ENCODE measurements around the gene TMEM88.
"Not testable (repeated sequence)": the region's sequence is repeated elsewhere in the genome, so short reads cannot be mapped to it uniquely, and the experiment has no call there.

The TMEM88 gene

DNA sequence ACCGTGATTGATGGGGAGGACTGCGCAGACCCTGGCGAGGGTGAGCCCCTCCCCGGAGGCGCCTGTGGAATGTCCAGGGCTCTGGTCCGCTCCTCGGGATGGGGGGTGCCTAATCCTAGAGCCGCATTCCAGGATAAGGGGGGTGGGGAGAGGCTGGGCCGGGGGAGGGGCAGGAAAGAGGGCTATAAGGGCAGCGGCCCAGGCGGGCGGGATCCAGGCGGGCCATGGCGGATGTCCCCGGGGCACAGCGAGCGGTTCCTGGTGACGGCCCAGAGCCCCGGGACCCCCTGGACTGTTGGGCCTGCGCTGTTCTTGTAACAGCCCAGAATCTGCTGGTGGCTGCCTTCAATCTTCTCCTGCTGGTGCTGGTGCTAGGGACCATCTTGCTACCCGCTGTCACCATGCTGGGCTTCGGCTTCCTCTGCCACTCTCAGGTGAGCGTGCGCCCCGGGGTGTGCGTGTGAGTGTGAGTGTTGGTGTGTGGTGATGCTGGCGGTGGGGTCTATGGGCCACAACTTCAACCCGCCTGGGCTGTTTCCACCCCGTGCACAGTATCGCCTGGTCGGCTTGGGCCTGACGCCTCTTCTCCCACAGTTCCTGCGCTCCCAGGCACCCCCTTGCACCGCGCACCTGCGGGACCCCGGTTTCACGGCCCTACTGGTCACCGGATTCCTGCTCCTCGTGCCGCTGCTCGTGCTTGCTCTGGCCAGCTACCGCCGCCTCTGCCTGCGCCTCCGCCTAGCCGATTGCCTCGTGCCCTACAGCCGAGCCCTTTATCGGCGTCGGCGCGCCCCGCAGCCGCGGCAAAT, at the start of gene TMEM88:
TSS of gene TMEM88 (plus strand) at position 216 of the 809 bp plus-strand sequence. CDS start at position 225, 9 bp downstream.
- no peak for DNase-seq

GRCh38 chr17:7806587-7806986, 48.3 kb upstream of the TMEM88 start:
- DNase-seq = no peak

DNA sequence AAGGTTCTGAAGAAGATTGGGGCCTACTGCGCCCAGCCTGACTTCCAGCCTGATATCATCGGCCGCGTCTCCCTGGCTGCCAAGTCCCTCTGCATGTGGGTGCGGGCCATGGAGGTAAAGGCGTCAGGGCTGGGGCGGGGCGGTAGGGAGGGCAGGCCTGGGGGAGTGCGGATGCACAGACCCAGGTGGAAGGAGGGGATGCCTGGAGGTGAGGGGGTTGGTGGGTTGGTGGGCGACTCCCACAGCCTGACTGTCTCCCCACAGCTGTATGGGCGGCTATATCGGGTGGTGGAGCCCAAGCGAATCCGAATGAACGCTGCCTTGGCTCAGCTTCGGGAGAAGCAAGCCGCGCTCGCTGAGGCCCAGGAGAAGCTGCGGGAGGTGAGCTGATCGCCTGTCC, 47.7 kb upstream of the TMEM88 start:
- no peak for DNase-seq

DNA sequence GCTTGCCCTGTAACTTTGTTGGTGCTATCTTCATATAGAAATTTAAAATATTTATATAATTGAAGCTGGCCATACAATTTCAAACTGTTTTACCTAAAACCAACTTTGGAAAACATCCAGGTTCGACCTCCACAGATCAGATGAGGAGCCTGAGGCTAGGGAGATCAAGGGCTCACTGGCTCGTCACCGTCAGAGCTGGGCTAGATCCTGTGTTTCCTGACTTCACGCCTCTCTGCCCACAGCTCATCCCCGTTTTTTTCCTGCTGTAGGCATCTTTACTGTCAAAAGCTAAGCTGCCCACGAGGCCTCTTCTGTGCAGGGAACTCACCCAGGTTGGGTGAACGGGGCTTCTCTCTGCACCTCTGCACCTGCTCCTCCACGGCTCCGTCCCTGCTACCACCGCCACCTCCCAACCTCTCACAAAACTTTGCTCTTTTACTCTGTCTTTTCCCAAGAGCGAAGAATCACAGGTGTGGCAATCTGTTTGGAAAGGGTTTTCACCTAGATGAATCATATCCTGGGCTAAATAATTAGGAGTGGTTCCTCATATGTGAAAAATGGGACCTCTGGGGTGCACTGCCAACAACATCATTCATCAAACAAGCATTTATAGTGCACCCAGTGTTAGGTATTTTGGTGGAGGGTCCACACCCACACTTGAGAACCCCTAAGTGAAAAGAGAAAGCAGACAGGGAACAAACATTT, 45.6 kb upstream of the TMEM88 start:
- no peak for DNase-seq

DNA sequence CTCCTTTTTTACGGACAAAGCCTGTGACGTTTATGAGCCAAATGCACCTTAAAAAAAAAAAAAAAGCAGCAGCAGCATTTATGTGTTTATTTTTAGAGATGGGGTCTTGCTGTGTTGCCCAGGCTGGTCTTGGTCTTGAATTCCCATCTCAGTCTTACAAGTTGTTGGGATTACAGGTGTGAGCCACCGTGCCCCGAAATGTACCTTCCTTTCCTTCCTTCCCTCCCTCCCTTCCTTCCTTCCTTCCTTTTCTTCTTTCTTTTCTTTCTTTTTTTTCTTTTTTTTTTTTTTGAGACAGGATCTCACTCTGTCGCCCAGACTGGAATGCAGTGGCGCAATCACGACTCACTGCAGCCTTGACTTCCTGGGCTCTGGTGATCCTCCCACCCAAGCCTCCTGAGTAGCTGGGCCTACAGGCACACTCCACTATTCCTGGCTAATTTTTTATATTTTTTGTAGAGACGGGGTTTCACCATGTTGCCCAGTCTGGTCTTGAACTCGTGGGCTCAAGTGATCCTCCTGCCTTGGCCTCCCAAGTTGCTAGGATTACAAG, 45.0 kb upstream of the TMEM88 start:
- DNase-seq = not testable (repeated sequence)

- DNase-seq = no peak
Measured at GRCh38 chr17:7811251-7811650, 43.6 kb upstream of the TMEM88 start.

DNA sequence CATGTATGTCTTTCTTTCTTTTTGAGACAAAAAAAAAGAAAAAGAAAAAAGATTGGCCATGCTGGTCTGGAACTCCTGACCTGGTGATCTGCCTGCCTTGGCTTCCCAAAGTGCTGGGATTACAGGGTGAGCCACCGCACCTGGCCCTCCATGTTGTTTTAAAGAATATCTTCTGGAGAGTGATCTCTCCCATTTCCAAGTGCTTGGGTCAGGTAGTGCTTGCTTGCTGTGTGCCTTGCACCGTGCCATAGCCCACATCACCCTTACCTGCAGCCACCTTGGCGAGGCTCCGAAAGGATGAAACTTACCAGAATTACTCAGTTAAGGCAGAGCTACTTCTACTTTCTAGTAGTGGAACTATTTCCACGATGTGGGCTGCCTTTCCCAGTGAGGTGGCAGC, 39.9 kb upstream of the TMEM88 start:
- no peak for DNase-seq

- DNase-seq = no peak
Measured at GRCh38 chr17:7816926-7817642, 37.8 kb upstream of the TMEM88 start.

DNA sequence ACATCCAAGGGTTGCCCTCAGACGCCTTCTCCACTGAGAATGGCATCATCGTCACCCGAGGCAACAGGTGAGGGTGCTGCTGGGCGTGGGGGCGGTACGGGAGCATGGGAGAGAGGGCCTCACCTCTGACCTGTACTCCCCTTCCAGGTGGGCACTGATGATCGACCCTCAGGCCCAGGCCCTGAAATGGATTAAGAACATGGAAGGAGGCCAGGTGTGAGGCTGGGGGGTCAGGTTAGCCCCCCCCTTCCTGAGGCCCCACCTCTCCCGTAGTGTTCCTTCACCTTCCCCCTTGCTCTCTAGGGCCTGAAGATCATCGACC, 37.3 kb upstream of the TMEM88 start:
- DNase-seq = no peak

DNA sequence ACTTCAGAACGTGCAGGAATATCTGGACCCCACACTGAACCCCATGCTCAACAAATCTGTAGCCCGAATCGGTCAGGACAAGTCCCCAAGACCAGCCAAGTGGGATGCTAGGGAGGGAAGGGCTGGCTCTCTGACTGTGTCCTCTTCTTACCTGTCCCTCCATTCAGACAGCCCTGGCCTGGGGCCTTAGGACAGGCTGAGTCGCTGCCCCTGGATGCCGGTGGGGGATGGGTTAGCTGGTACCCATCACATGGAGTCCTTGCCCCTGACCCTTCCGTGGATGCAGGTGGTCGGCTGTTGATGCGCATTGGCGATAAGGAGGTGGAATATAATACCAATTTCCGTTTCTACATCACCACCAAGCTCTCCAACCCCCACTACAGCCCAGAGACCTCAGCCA, 36.8 kb upstream of the TMEM88 start:
- DNase-seq = no peak

GRCh38 chr17:7818746-7819645, 35.9 kb upstream of the TMEM88 start:
- DNase-seq = no peak

DNA sequence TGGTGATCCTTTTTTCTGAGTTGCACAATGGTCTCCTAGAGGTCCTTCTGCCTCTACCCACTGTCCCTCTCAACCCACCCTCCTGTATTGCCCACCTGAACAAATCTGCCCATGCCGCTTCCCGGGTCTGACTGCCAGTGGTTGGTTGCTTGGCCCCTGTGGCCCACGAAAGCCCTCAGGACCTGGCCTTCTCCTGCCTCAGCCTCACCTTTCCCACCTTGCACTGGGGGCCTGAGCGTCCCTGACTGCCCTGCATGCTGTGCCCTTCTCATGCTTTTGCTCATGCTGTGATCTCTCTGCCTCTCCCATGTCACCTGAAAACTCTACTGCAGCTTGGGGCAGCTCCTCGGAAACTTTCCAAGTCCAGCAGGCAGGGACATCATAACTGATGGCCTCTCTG, 34.6 kb upstream of the TMEM88 start:
- no peak for DNase-seq

DNA sequence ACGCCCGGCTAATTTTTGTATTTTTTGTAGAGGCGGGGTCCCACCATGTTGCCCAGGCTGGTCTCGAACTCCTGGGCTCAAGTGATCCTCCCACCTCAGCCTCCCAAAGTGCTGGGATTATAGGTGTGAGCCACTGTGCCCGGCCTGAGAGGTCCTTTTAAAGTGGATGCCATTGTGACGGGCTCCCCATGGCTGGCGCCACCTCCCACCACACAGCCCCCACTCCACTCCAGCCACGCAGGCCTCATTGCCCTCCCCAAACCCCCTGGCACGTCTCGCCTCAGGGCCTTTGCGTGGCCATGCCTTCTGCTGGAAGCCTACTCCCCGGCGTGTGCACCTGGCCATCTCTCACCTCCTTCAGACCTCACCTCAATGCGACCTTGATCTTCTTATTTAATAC, 32.7 kb upstream of the TMEM88 start:
- no peak for DNase-seq

DNA sequence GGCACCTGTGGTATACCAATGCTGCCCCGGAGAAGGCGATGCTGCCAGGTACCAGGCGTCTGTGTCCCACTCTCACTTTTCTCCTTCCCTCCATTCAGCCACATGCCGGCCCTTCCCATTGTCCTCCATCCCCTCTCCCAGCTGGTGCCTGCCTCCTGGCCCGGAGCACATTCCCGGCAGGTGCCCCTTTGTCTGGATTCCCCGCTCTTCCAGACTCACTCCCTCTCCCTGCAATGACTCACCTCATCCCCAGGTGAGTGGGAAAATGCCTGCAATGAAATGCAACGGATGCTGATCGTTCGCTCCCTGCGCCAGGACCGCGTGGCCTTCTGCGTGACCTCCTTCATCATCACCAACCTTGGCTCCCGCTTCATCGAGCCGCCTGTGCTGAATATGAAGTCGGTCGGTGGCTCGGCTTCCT, 31.3 kb upstream of the TMEM88 start:
- no peak for DNase-seq

DNA sequence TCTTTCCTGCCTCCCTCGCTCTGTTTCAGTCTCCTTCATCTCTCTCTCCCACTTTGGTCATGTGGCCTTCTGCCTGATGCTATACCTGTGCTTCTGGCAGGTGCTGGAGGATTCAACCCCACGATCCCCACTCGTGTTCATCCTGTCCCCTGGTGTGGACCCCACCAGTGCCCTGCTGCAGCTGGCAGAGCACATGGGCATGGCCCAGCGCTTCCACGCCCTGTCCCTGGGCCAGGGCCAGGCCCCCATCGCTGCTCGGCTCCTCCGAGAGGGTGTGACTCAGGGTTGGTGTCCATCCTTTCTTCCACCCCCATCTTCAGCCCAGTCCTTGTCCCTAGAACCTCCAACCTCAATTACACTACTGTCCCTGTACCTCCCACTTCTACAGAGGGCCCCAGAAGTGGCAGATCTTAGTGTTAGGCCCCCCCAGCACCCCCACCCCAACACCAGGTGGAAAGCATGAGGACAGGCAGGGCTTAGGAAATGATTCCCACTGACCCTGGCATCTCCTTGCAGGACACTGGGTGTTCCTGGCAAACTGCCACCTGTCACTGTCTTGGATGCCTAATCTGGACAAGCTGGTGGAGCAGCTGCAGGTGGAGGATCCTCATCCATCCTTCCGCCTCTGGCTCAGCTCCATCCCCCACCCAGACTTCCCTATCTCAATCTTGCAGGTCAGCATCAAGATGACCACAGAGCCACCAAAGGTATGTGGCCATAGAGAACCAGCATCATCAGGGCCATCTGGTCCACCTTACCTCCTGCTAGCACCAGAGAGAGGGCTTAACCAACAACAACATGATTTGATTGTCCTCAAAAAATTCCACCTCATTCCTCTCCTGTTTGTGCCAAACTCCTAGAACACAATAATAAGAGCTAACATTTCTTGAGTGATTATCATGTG, 30.6 kb upstream of the TMEM88 start:
- no peak for DNase-seq

- DNase-seq = no peak
Measured at GRCh38 chr17:7825206-7825990, 29.5 kb upstream of the TMEM88 start.

GRCh38 chr17:7830616-7831015, 24.2 kb upstream of the TMEM88 start:
- no peak for DNase-seq

GRCh38 chr17:7831233-7831632, 23.6 kb upstream of the TMEM88 start:
- no peak for DNase-seq

- no peak for DNase-seq
Measured at GRCh38 chr17:7832431-7832830, 22.4 kb upstream of the TMEM88 start.

DNA sequence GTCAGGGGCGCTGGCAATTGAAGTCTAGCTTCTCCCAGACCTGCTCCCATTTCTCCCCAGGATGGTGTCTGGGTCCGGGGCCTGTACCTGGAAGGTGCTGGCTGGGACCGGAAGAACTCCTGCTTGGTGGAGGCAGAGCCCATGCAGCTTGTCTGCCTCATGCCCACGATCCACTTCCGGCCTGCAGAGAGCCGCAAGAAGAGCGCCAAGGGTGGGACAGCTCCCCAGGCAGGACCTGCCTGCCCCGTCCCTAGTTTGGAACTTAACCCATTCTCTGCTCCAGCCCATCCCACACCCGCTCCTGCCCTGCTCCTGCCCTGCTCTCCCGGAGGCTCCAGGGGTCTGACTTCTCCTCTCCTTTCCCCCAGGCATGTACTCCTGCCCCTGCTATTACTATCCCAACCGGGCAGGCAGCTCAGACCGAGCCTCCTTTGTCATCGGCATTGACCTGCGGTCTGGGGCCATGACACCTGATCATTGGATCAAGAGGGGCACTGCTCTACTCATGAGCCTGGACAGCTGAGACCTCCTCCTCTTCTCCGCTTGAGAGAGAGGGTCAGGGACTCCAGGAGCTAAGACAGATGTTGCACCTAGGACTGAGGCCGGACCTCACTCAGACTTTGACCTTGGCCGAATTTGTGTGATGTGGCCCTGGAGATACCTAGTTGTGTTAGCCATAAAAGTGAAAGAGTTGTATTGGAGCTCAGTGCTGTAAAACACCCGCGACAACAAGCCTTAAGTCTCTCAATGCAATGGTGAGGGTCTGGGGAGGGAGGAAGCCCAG, 21.7 kb upstream of the TMEM88 start:
- DNase-seq = no peak
